Naive thymus-derived CD4-positive, alpha-beta T cell (primary cell): Measurements from ENCODE around the gene GDPD2. TPM values are rescaled to one million over a fixed set of nuclear protein-coding genes. Genes with fewer than 3 reads are reported as not detected.

ENCODE experiments used
- ATAC-seq: fragments of 150-1000 bp; cut with Tn5 transposase; 2 replicates; pipeline ENCODE4 v1.10.0; 2021; ENCODE audit warnings: mild to moderate bottlenecking, moderate library complexity
- CTCF ChIA-PET: fragments of 350-600 bp; sonication (Branson Sonifier 250); formaldehyde crosslinking; loops from one replicate; lab custom pipeline; 2021; ENCODE audit warnings: antibody characterized with exemption; lab: Charles Lee
- POLR2A ChIA-PET: fragments of 350-600 bp; sonication (Branson Sonifier 250); formaldehyde crosslinking; loops from one replicate; lab custom pipeline; 2021; ENCODE audit warnings: antibody characterized with exemption, inconsistent platforms; lab: Charles Lee
- DNase-seq, 9 donors: peaks; one replicate each; pipeline versions ENCODE4 v3.0.0 to v3.0.0-alpha.2; 2020 to 2022; ENCODE audit warnings: mixed read lengths in 1 of 9
- H3K27ac ChIP-seq: one replicate; pipeline ENCODE4 v1.7.0; 2013; ENCODE audit warnings: mild to moderate bottlenecking, low read depth, low read length, moderate library complexity
- H3K27me3 ChIP-seq, 2 donors: one replicate each; pipeline ENCODE4 v1.7.0; 2013; ENCODE audit warnings: low read length in 2 of 2, mild to moderate bottlenecking in 2 of 2, moderate library complexity in 2 of 2; ENCODE audit not compliant: control insufficient read depth in 2 of 2, insufficient read depth in 2 of 2
- H3K36me3 ChIP-seq, 3 experiments: 1 replicate in 2 of 3; 2 replicates in 1 of 3; pipeline ENCODE4 v1.7.0; 2013; ENCODE audit warnings: low read length in 3 of 3, mild to moderate bottlenecking in 3 of 3, moderate library complexity in 1 of 3; ENCODE audit not compliant: insufficient read depth in 3 of 3, control insufficient read depth in 2 of 3
- H3K4me1 ChIP-seq, 2 donors: one replicate each; pipeline ENCODE4 v1.7.0; 2013; ENCODE audit warnings: low read length in 2 of 2, mild to moderate bottlenecking in 2 of 2, moderate library complexity in 1 of 2; ENCODE audit not compliant: control insufficient read depth in 2 of 2, insufficient read depth in 2 of 2
- H3K4me3 ChIP-seq: 2 replicates; pipeline ENCODE4 v1.7.0; 2013; ENCODE audit warnings: mild to moderate bottlenecking, low read length
- H3K9me3 ChIP-seq, 3 experiments: 1 replicate in 2 of 3; 2 replicates in 1 of 3; pipeline ENCODE4 v1.7.0; 2013; ENCODE audit warnings: low read length in 3 of 3; ENCODE audit not compliant: control insufficient read depth in 2 of 3
- H3K27ac Mint-ChIP-seq, 9 donors: one replicate each; pipeline ENCODE4 v1.8.0; 2020 to 2022; ENCODE audit warnings: mixed read lengths in 9 of 9, mild to moderate bottlenecking in 8 of 9, moderate library complexity in 5 of 9, inconsistent platforms in 2 of 9
- H3K27me3 Mint-ChIP-seq, 5 donors: one replicate each; pipeline ENCODE4 v1.8.0; 2021 to 2022; ENCODE audit warnings: mixed read lengths in 5 of 5, mild to moderate bottlenecking in 1 of 5
- H3K36me3 Mint-ChIP-seq, 5 donors: one replicate each; pipeline ENCODE4 v1.8.0; 2020 to 2022; ENCODE audit warnings: mixed read lengths in 5 of 5, mild to moderate bottlenecking in 3 of 5, inconsistent platforms in 1 of 5
- H3K4me1 Mint-ChIP-seq, 7 donors: one replicate each; pipeline ENCODE4 v1.8.0; 2020 to 2022; ENCODE audit warnings: mixed read lengths in 7 of 7, mild to moderate bottlenecking in 3 of 7, inconsistent platforms in 1 of 7
- H3K4me3 Mint-ChIP-seq, 10 donors: one replicate each; pipeline ENCODE4 v1.8.0; 2020 to 2022; ENCODE audit warnings: mild to moderate bottlenecking in 10 of 10, mixed read lengths in 10 of 10, moderate library complexity in 6 of 10, inconsistent platforms in 2 of 10
- H3K9me3 Mint-ChIP-seq, 11 donors: one replicate each; pipeline ENCODE4 v1.8.0; 2020 to 2022; ENCODE audit warnings: mixed read lengths in 11 of 11, mild to moderate bottlenecking in 4 of 11, inconsistent platforms in 1 of 11, moderate library complexity in 1 of 11
- intact Hi-C, 2 donors: fragments of 100-400 bp; cut with micrococcal nuclease; formaldehyde crosslinking; loops; one replicate each; pipeline ENCODE4 v1.15.1; 2023
- polyA plus RNA-seq, 2 donors: library from polyadenylated mRNA; unstranded; fragments of 300-500 nt; fragmentation: Illumina TruSeq; gene quantifications; one replicate each; pipeline ENCODE4 v1.2.3, GENCODE V29; 2021
- total RNA-seq, 6 experiments: library from RNA in 5 of 6; stranded (reverse) in 5 of 6; gene quantifications; 1 replicate in 5 of 6; 2 replicates in 1 of 6; pipeline ENCODE4 v1.2.3 and lab custom pipeline; 2021 to 2026

The GDPD2 gene
- total and polyA plus RNA-seq, 7 experiments from 2014 or later, result 0.29 TPM; not detected in 6

GRCh38 chrX:70452143-70452733 lies 29.1 kb downstream of the GDPD2 start:
- no peaks in the 10 kb centered on the region for H3K9me3 ChIP-seq
- no peaks in the 10 kb centered on the region for H3K27me3 ChIP-seq
- ChIA-PET CTCF (interaction anchor here (0.6 to 1.2 kb wide), 2 partner anchors 10 to 264 kb away, joined by 3 read pairs; no protein-coding TSS in a partner anchor), POLR2A (no interaction called here)
- H3K36me3 ChIP-seq, result no peaks in the 10 kb centered on the region
- Mint-ChIP-seq H3K9me3 (no peaks in the 10 kb centered on the region), H3K4me3 (peak overlapping the region; percentile 84 to 94 (median 88)), H3K4me1 (peaks cover 12 to 45% (median 32%) of the 10 kb centered on the region in 7 donors), H3K27me3 (peaks cover 0 to 4% (median 0%) of the 10 kb centered on the region in 5 donors), H3K27ac (peak overlapping the region in 8 of 9 donors; percentile 38 to 78 (median 68)), H3K36me3 (peaks cover 0 to 5% (median 0%) of the 10 kb centered on the region in 5 donors)
- DNase-seq (peak in 7 of 9 donors; percentile 28 to 54 (median 41)), ATAC-seq (peak; percentile 64)
- intact Hi-C loops, result loop anchor here (1.0 to 10.0 kb wide), 11 partner anchors 18 to 1627 kb away; partner anchors contain the start of genes EFNB1 (in 1 of the 2), NONO (in 1 of the 2), SNX12 (in 1 of the 2) and TAF1 (in 1 of the 2)
- H3K4me1 ChIP-seq, result peaks cover 7 to 11% of the 10 kb centered on the region in 2 donors
- peak overlapping the region; percentile 50 for H3K4me3 ChIP-seq
- peak overlapping the region; percentile 52 for H3K27ac ChIP-seq

GRCh38 chrX:70453024-70453618 lies 30.0 kb downstream of the GDPD2 start:
- Mint-ChIP-seq H3K27ac (peak overlapping the region in 8 of 9 donors; percentile 17 to 79 (median 59)), H3K4me3 (peak overlapping the region; percentile 36 to 94 (median 84)), H3K27me3 (no peaks in the 10 kb centered on the region), H3K9me3 (no peaks in the 10 kb centered on the region), H3K4me1 (peaks cover 12 to 45% (median 32%) of the 10 kb centered on the region in 7 donors), H3K36me3 (peaks cover 0 to 5% (median 0%) of the 10 kb centered on the region in 5 donors)
- no peak for DNase-seq
- ChIA-PET POLR2A (no interaction called here), CTCF (interaction anchor here (0.6 kb wide), 1 partner anchor 265 kb away, joined by 3 read pairs; no protein-coding TSS in a partner anchor)
- peaks cover 8 to 11% of the 10 kb centered on the region in 2 donors for H3K4me1 ChIP-seq
- no peaks in the 10 kb centered on the region for H3K9me3 ChIP-seq
- peak overlapping the region; percentile 50 for H3K4me3 ChIP-seq
- H3K36me3 ChIP-seq, result no peaks in the 10 kb centered on the region
- H3K27me3 ChIP-seq, result no peaks in the 10 kb centered on the region
- H3K27ac ChIP-seq, result no peak overlapping the region
- intact Hi-C loops, result loop anchor here (2.0 to 10.0 kb wide), 9 partner anchors 18 to 1628 kb away; partner anchors contain the start of genes EFNB1 (in 1 of the 2), NONO (in 1 of the 2), SNX12 (in 1 of the 2) and TAF1 (in 1 of the 2)
- no peak for ATAC-seq

DNA sequence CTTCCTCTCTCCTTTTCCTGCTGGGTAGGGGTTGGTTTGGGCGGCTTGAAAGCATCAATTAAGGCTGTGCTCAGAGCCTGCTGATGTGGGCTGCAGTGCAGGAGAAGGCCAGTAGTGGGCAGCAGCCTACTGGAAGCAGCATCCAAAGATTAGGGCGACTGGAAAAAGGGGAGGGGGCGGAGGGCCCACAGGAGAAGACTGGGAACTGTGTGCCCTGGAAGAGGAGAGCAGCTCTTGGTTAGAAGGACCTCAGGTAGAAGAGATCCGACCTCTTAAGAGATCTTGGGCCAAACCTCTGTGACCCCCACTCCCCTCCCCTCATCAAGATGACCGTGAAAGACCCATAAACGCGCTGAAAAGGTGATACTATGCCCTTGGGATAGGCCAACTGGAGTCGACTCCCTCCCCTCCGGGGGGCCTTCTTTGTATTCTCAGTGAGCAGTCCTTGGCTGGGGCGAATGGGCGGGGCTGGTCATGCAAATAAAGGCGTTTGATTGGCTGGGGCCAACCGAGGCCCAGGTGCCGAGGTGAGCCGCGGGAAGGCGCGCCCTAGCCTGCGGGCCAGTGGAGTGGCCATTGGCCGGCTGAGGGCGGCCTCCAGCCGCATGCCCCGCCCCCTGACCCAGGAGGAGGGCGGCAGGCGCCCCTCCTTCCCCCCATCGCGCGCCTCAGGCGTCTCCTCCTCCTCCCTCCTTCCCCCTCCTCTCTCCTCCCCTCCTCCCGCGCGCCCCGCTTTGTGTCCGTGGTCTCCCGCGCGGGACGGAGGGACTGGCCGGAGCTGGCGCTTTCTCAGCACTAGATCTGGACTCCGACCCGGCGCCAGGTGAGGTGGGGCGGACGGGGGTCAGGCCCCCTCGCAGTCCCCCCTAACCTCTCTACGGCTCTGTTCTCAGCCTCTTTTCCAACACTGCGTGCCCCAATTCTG lies 31.6 kb downstream of the GDPD2 start:
- H3K27me3 ChIP-seq, result no peaks in the 10 kb centered on the region
- peak overlapping the region; percentile 60 for H3K27ac ChIP-seq
- POLR2A ChIA-PET, result no interaction called here
- H3K36me3 ChIP-seq, result no peaks in the 10 kb centered on the region
- H3K27me3 Mint-ChIP-seq, result no peaks in the 10 kb centered on the region
- intact Hi-C loops, result loop anchor here (1.0 to 10.0 kb wide), 15 partner anchors 20 to 1630 kb away; partner anchors contain the start of genes SNX12 (in 2 of the 2), EFNB1 (in 1 of the 2), IGBP1 (in 1 of the 2) and NONO (in 1 of the 2)
- peak overlapping the region; percentile 66 to 93 (median 86) for H3K4me3 Mint-ChIP-seq
- H3K9me3 Mint-ChIP-seq, result no peaks in the 10 kb centered on the region
- H3K4me3 ChIP-seq, result peak overlapping the region; percentile 57
- H3K4me1 ChIP-seq, result peaks cover 8 to 11% of the 10 kb centered on the region in 2 donors
- peaks cover 12 to 45% (median 32%) of the 10 kb centered on the region in 7 donors for H3K4me1 Mint-ChIP-seq
- CTCF ChIA-PET, result no interaction called here
- no peaks in the 10 kb centered on the region for H3K9me3 ChIP-seq
- DNase-seq (peak in 8 of 9 donors; percentile 39 to 72 (median 52)), ATAC-seq (peak; percentile 80)
- H3K36me3 Mint-ChIP-seq, result peaks cover 0 to 8% (median 0%) of the 10 kb centered on the region in 5 donors
- peak overlapping the region; percentile 40 to 95 (median 79) for H3K27ac Mint-ChIP-seq

DNA sequence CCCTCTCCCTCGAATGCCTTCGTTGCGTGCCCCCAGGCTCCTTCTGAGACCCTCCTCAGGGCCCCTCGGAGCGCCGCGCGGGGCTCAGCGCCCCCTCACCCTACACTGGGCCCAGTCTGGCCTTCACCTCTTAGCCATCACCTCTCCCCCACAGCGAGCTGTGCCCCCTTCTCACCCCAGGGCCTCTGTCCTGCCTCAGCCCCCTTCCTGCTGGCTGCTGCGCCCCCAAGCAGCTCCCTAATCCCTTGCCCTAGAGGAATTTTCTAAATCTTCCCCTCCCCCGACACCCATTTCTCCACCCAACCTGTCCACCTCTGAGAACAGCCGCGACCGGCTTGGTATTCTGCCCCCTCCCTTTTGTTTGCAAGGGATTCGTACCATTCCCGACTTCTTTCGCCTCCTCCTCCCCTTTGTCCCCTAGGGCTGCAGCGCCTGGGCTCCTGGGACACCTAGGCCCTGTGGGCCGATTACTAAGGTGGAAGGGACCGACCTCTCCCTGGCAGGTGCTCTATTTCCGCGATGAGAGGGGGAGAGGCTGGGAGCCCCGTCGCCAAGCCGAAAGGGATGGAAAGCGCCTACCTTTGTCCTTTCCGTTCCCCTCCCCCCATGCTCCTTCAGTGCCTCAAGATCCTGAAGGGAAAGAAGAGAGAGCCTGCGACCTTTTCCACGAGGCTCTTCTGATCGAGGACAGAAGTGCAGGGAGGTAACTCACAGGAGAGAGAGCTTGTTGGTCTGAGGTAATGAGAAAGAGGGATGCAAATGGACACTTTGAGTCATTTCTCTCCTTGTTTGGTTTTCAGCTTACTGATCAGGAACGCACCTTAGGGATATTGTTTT lies 32.5 kb downstream of the GDPD2 start:
- ChIA-PET POLR2A (no interaction called here), CTCF (interaction anchor here (0.6 kb wide), 1 partner anchor 35 kb away, joined by 3 read pairs; no protein-coding TSS in a partner anchor)
- Histone ChIP-seq H3K4me3 (peak overlapping the region; percentile 57), H3K4me1 (peaks cover 8 to 11% of the 10 kb centered on the region in 2 donors), H3K9me3 (no peaks in the 10 kb centered on the region), H3K36me3 (no peaks in the 10 kb centered on the region), H3K27ac (peak overlapping the region; percentile 60), H3K27me3 (no peaks in the 10 kb centered on the region)
- intact Hi-C loops, result loop anchor here (1.0 to 10.0 kb wide), 7 partner anchors 99 to 1631 kb away; partner anchors contain the start of genes IGBP1 (in 2 of the 2), EFNB1 (in 1 of the 2), NONO (in 1 of the 2) and SNX12 (in 1 of the 2)
- DNase-seq, result peak in 1 of 9 donors; percentile 8
- peaks cover 0 to 11% (median 0%) of the 10 kb centered on the region in 5 donors for H3K36me3 Mint-ChIP-seq
- peak overlapping the region; percentile 1 to 95 (median 75) for H3K27ac Mint-ChIP-seq
- ATAC-seq, result no peak
- no peaks in the 10 kb centered on the region for H3K27me3 Mint-ChIP-seq
- no peaks in the 10 kb centered on the region for H3K9me3 Mint-ChIP-seq
- peak overlapping the region; percentile 66 to 93 (median 84) for H3K4me3 Mint-ChIP-seq
- peaks cover 12 to 45% (median 32%) of the 10 kb centered on the region in 7 donors for H3K4me1 Mint-ChIP-seq

DNA sequence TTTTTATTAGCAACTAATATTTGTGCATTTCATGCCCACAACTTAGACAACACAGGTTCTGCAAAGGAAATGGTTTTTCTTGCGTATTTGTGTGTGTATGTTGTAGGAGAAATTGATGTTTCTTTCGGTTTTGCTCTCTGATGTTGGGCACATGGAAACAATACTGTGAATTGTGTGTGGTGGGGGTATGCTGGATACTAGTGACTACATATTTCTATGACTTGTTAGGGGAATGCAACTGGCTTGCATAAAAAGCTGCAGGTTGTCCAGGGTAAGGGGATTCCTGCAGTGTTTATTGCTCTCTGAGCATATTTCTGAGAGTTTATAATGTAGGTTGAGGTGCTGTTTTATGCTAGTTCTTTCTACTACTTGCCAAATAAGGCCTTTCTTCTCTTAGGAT lies 33.1 kb downstream of the GDPD2 start:
- H3K4me3 Mint-ChIP-seq, result peak overlapping the region; percentile 66 to 93 (median 84)
- peaks cover 12 to 45% (median 32%) of the 10 kb centered on the region in 7 donors for H3K4me1 Mint-ChIP-seq
- H3K36me3 ChIP-seq, result no peaks in the 10 kb centered on the region
- intact Hi-C loops, result loop anchor here (1.0 to 10.0 kb wide), 6 partner anchors 201 to 1631 kb away; partner anchors contain the start of genes EFNB1 (in 1 of the 2), IGBP1 (in 1 of the 2), NONO (in 1 of the 2) and SNX12 (in 1 of the 2)
- H3K9me3 Mint-ChIP-seq, result no peaks in the 10 kb centered on the region
- no peaks in the 10 kb centered on the region for H3K9me3 ChIP-seq
- H3K36me3 Mint-ChIP-seq, result peaks cover 0 to 18% (median 0%) of the 10 kb centered on the region in 5 donors
- ATAC-seq (no peak), DNase-seq (peak in 1 of 9 donors; percentile 28)
- H3K27ac Mint-ChIP-seq, result peak overlapping the region; percentile 1 to 95 (median 75)
- H3K27me3 Mint-ChIP-seq, result no peaks in the 10 kb centered on the region
- H3K27ac ChIP-seq, result no peak overlapping the region
- H3K4me1 ChIP-seq, result peaks cover 8 to 11% of the 10 kb centered on the region in 2 donors
- ChIA-PET CTCF (no interaction called here), POLR2A (no interaction called here)
- no peaks in the 10 kb centered on the region for H3K27me3 ChIP-seq
- peak overlapping the region; percentile 57 for H3K4me3 ChIP-seq
